GM21717 (cell line): ENCODE results near the gene ZMYND8.
"Not testable (repeated sequence)": the region's sequence is repeated elsewhere in the genome, so short reads cannot be mapped to it uniquely, and the experiment has no call there.

ENCODE experiments used
- ATAC-seq: cut with Tn5 transposase; IDR thresholded peaks from one replicate; pipeline ENCODE4 v1.9.1; 2021; ENCODE audit warnings: mild to moderate bottlenecking, moderate library complexity; ENCODE audit not compliant: unreplicated experiment

ZMYND8 gene

DNA sequence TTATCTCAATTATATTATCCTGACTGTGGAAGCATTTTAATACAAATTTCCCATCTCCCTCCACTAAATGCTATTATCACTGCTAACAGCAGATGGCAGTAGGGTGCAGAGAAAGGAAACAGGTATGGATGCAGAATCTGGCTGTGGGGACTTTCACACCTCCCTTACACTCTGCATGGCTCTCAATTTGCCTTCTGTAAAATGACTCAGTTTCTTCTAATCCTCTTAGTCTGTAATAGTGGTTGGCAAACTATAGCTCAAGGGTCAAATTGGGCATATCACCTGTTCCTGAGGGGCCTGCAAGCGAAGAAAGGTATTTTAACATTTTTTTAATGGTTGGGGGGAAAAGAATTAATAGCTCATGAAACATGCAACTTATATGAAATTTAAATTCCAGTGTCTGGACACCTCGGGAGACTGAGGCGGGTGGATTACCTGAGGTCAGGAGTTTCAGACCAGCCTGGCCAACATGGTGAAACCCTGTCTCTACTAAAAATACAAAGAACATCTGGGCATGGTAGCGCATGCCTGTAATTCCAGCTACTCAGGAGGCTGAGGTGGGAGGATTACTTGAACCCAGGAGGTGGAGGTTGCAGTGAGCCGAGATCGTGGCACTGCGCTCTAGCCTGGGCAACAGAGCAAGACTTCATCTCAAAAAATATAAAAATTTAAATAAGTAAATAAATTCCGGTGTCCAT lies 83.5 kb downstream of the ZMYND8 start:
- ATAC-seq, result no peak

DNA sequence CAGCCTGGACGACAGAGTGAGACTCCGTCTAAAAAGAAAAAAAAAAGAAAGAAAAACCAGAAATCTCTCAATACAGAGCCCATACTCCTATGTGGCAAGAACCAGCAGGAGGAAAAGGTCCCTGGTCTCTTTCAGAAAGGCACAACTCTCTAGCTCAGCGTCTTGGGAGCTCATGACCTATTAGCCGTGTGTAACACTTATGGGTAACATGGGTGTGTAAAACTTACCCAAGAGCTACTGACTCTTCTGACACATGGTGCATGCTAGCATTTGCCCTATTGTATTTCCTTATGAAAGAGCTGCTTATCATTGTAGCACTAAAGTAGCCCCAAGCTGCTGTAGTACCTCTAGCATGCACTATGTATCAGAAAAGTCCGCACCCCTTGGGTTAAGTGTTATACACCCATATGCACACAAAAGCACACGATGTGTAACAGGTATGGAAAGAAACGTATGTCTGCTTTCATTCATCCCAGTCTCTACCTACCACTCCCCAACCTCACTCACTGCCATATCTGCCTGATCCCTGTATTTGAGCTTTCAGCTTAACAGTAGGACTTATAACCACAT lies 85.4 kb downstream of the ZMYND8 start:
- no peak for ATAC-seq

DNA sequence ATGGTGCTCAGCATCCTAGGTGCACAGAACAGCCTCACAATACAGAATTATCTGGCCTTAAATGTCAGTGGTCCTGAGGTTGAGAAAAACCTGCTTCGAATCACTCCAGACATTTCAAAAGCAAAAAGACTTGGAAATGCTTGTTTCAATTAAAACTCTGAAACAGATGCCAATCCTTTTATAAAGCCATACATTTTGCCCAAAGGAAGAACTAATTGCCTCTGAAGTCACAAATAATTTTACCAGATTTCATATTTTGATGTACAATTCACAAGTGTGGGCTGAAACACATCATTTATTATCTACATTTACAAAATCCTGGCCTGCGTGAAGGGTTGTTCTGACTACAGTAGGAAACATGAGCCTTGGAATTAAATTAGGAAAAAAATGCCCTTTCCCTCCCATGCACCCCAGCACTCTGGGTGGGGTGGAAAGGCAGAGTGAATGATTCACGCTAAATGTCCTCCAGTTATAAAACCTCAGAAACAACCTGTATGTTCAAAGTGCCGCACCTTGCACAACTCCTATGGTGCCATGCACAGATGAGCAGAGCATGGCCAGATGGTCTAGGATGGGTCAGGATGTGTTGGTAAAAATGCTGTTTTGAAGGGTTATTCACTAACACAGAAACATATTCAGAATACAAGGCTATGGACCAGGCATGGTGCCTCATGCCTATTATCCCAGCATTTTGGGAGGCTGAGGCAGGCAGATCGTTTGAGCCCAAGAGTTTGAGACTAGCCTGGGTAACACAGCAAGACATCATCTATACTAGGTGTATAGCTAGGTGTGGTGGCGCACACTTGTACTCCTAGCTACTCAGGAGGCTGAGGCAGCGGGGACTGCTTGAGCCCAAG lies 87.0 kb downstream of the ZMYND8 start:
- no peak for ATAC-seq

DNA sequence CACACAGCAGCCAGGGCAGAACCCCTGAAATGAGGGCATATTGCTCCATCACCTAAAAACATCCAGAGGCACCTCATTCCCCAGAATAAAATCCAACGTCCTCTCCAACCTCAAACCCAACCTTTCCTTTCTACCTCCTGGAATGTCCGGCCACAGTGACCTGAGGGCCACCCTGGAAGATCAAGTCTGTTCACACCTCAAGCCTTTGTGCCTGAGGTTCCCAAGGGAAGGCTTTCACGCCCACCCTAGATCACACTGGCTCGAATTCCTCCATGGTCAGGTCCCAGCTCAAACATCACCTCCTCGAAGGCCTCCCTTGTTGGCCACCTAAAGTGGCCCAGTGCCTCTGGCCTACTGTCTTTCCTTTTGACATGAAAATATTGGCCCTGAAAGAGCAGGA lies 88.9 kb downstream of the ZMYND8 start:
- no peak for ATAC-seq

DNA sequence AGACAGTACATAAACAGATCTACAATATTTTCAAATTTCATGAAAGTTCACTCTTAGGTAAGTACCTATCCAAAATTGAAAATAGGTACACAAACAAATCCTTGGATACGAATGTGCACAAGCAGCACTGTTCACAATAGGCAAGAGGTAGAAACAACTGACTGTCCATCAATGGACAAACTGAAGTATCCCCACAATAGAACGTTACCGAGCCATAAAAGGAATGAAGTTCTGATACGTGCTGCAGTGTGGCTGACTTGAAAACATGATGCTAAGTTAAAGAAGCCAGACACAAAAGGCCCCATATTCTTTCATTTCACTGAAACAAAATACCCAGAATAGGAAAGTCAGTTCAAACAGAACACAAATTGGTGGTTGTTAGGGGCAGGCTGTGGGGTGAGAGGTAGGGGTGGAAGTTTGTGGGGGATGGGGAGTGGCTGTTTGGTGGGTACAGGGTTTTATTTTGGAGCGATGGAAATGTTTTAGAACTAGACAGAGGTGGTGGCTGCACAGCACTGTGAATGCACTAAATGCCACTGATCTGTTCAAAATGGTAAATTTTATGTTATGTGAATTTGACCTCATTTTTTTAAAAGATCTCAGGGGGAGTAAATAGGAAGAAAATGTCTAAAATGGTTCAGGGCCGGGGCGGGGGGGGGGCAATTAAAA lies 89.5 kb downstream of the ZMYND8 start:
- ATAC-seq, result no peak

DNA sequence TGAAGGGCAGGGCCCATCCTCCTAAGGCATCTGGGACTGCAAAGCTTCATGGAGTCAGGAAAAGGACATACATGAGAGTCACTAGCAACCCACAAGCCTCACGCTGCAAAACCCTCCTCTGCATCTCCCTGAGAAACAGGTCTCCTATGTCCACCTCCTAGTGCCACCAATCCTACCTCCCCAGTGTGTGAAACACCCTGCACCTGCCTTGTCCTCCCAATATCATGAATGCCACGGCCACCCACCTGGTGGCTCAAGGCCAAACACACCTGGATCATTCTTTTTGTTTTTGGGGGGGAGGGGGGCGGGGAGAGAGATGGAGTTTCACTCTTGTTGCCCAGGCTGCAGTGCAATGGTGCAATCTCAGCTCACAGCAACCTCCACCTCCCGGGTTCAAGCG lies 90.5 kb downstream of the ZMYND8 start:
- no peak for ATAC-seq

DNA sequence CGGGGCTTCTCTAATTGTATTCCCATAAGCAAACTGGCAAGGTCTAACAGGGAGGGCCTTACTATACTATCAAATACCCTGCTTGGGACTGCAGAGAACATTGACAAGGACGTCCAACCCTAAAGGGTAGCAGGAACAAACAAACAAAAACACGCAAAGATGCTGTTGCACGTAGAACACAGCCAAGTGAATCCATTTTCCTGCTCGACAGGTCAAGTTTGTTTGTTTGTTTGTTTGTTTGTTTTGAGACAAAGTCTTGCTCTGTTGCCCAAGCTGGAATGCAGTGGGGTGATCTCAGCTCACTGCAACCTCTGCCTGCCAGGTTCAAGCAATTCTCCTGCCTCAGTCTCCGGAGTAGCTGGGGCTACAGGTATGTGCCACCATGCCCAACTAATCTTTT lies 91.3 kb downstream of the ZMYND8 start:
- no peak for ATAC-seq

DNA sequence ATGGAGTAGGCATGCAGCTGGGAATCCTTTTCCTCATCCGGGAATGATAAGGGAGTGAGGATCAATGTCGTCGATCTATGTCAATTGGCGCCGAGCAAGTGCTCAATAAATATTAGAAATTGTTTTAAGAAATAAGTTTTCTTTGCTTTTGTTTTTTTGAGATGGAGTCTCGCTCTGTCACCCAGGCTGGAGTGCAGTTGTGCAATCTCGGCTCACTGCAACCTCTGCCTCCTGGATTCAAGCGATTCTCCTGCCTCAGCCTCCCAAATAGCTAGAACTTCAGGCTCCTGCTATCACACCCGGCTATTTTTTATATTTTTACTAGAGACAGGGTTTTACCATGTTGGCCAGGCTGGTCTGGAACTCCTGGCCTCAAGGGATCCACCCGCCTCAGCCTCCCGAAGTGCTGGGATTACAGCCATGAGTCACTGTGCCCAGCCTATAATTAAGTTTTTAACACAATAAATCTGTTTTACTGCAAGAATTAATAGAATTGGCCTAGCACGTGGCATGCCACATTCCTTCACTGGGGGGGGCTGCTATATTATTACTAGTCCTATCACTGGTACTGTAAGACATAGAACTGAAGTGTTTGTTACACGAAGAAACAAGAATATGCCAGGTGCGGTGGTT lies 92.2 kb downstream of the ZMYND8 start:
- ATAC-seq, result not testable (repeated sequence)

DNA sequence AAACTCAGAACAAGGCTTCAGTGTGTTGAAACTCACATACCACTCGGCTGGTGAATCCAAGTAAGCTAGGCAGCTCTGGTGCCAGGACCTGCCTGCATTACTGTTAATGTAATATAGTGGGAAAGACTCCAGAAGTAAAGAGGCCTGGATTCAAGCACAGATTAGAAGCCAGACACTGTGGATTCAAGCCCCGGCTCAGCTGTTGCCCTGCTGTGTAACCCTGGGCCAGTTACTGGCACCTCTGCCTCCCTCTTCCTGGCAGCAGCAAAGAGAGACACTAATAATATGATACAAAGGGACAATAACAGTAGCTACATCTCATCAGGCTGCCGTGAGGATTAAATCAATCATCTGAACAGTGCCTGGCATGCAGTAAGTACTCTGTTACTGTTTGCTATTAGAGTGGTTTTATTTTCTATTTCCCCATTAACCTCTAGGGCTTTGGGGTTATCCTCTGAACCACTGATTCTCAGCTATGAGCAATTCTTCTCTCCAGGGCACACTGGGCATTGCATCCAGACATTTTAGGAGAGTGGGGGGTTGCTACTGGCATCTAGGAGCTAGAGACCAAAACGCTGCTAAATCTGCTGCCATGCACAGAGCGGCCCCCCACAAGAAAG lies 92.9 kb downstream of the ZMYND8 start:
- no peak for ATAC-seq

DNA sequence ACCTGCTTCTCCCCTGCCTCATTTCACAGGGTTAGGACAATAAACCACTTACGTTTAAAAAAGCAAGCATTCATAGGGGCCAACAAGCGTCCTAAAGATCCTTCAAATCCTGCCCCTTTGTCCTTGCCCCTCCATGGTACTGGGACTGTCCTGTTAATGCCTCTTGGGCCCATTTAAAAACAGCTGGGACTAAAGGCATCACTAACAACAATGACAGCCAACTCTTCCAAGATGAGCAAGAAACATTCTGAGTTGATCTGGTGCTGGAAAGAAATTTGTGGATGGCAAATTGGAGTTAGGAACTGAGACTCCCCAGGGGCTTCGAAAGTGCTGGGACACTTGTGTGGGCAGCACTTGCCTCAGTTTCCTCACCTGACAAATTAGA lies 93.4 kb downstream of the ZMYND8 start:
- ATAC-seq, result no peak

DNA sequence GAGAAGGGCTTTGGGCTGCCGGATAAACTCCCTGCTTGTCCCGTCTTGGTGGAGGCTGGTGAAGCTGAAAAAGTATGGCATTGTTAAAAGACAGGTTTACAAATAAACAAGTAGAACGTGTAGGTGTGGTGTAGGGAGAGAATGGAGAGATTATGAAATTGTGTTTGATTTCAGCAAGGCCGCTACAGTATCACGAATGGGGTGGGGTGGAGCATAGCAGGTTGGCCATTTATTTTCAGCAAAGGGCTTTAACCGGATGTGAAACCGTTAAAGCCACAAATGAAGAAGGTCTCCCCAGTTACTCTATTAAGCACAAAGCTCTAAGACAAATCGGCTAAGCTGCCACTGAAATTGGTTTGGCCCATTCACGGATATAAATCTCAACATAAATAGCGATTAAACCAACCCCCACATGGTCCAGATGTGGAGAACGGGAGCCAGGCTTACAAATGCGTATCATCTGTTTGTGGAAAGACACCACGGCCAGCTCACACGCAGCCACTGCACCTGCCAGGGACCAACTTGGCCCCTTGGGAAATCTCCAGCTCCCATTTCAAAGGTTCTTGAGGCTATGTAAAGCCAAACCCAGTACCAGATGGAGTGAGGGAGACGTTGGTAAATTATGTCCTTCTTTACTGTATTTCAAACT lies 94.0 kb downstream of the ZMYND8 start:
- ATAC-seq, result no peak

DNA sequence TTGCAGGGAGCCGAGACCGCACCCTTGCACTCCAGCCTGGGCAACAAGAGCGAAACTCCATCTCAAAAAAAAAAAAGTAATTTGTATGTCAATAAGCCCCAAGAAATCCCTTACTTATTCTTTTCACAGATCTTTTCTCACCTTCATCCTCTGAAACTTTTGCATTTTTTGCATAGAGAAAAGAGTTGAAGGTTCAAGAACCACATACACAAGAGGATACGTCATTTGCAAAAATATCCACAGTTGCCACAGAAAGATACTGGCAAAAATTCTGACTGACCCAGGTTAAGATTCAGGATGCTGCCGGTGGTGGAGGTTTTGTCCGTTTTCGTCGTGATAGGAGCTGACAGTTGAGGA lies 94.5 kb downstream of the ZMYND8 start:
- no peak for ATAC-seq

DNA sequence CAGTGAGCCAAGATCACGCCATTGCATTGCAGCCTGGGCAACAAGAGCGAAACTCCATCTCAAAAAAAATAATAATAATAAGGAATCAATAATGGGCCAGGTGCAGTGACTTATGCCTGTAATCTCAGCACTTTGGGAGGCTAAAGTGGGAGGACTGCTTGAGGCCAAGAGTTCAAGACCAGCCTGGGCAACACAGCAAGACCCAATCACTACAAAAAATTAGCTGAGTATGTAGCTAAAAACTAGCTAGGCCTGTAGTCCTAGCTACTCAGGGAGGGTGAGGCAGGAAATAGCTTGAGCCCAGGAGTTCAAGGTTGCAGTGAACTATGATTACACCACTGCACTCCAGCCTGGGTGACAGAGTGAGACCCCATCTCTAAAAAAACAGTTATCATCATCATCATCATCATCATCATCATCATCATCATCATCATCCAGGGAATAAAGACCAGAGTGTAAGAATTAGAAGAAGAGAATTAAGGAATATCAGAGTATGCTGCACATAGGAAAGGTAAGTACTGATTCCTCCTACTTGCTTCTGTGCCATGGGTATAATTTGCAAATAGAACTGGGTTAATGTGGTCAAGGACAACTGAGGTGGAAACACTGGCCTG lies 95.2 kb downstream of the ZMYND8 start:
- ATAC-seq, result not testable (repeated sequence)

DNA sequence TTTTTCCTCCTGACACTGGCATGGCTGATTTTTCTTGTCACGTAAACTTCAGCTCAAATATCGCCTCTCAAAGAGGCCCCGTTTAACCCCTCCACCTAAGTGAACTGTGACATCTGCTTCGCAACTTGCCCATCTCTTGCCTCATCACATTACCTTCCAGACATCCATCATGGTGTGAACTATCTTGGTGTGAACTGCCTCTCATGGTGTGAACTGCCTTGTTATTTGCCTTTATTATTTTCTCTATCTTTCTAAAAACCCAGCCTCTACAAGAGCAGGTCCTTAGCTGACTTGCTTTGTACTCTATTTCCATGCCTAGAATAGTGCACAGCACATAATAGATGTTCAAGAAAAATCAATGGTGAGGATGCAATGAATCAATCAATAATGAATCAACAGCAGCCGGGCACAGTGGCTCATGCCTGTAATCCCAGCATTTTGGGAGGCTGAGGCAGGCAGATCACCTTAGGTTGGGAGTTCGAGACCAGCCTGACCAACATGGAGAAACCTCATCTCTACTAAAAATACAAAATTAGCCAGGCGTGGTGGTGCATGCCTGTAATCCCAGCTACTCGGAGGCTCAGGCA lies 95.9 kb downstream of the ZMYND8 start:
- ATAC-seq, result not testable (repeated sequence)

DNA sequence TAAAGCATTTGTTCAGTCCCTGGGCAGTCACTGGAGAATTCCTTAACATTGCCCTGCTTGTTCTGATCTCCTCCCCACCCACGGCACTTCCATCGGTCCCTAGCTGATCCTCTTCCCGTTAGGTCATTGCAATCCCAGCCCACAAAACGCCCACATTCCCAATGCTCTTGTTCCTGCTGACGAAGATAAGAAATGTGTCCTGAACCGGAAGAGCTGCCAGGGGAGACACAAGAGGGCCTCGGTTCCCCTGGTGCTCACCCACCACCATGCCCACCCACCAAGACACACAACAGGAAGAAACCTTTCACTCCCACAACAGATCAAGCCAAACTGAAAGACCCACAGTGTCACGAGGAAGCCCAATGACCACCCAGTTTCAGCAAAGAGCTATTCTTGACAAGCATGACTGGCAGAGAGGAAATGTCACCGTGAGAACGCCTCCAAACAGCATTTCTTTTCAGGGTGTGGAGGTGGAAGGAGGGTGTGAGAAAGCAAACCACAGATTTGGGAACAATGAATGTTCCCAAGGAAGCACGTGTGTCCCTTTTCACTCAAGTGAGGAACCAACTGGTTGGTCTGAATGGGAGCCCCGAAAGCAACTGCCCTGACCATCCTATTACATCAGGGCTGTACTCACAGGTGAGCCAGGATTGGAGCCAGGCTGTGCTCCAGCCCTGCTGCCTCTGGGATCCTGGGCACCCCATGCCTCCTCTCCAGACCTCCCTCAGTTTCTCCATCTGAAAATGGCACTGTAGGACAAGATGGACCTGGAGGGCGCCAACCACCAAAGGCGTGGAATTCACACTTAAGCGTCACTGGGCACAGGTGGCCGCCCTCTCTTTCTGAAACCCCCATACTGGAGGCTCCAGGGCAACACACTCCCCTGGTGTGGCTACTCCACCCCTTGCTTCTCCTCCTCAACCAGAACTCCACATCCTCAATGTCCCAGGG lies 97.5 kb downstream of the ZMYND8 start:
- ATAC-seq, result no peak

DNA sequence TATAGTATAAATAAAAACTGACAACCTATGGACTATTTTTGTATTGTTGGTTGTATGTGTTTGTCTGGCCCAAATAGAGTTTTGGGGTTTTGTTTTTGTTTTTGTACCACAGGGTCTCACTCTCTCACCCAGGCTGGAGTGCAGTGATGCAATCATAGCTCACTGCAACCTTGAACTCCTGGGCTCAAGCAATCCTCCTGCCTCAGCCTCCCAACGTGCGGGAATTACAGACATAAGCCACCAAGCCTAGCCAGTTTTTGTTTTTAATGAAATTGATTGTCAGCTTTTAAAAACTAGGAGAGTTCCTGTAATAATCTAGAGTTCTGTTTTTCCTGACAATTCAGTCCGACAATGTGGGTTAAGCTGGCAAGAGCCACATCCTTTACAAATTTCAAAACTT lies 98.7 kb downstream of the ZMYND8 start:
- ATAC-seq, result no peak

DNA sequence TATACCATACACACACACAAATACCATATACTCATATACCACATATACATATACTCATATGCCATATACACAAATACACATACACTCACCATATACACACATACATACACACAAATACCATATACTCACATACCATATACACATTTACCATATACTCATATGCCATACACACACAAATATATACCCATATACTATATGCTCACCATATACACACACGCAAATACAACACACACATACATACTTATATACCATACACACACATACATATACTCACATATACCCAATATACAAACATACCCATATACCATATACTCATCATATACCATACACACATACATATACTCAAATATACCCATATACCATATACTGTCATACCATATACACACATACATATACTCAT lies 99.2 kb downstream of the ZMYND8 start:
- no peak for ATAC-seq

DNA sequence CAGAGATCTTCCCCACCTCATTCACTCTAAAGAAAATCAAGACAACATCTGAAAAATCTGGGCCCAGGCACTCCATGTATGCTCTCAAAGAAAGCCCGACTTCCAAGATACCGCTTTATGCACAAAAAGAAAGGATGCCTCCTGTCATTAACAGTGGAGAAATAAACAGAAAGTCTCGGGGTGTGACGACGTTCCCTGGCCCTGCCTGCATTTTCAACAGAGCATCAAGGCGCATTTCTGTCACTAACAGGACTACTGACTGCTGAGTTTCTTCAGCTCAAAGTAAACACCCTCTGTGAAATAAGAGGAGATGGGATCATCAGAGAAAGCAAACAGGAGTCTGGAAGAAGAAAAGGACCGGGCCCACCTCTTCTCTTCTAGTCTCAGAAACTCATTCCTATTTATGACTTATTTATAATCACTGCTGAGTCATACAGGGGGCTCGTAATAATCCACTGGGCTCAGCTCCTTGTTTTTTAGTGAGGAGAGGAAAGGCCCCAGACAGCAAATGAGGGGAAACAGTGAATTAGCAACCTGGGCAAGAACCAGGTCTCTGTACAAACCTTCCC lies 99.7 kb downstream of the ZMYND8 start:
- ATAC-seq, result no peak
